Suprapubic skin (tissue), 3 donors: ENCODE results near the gene SLC66A2.

Source experiments
- CTCF ChIP-seq, 2 donors: fragments of 200-600 bp in 1 of 2; fragments of 450-650 bp in 1 of 2; sonication (generic) in 1 of 2; IDR thresholded peaks; one replicate each; pipeline ENCODE4 v1.5.1; 2016 to 2019; ENCODE audit warnings: antibody characterized with exemption in 2 of 2, mild to moderate bottlenecking in 1 of 2, moderate library complexity in 1 of 2
- EP300 ChIP-seq: sonication (generic); formaldehyde crosslinking; IDR thresholded peaks from one replicate; pipeline ENCODE4 v1.6.1; 2017; ENCODE audit warnings: antibody characterized with exemption

GRCh38 chr18:79916546-79917168, 34.8 kb downstream of the SLC66A2 start:
- TF ChIP-seq EP300 (no peak), CTCF (IDR thresholded peaks at IDR 0.05) (no peak)
